Mesendoderm (in vitro differentiated cells): Measurements from ENCODE around the gene SKIC8.
A peak's percentile ranks its signal among the peaks of the same experiment; 100 is the strongest.

ENCODE experiments used
- DNase-seq: peaks from one replicate; pipeline ENCODE4 v3.0.0; 2013
- H2AK5ac ChIP-seq: 2 replicates; pipeline ENCODE4 v1.6.1; 2013; ENCODE audit warnings: low read length, inconsistent platforms
- H2BK120ac ChIP-seq: 2 replicates; pipeline ENCODE4 v1.6.1; 2013; ENCODE audit warnings: low read depth, mild to moderate bottlenecking, low read length, moderate library complexity, mixed read lengths
- H2BK15ac ChIP-seq: replicated peaks from 2 replicates; pipeline ENCODE4 v1.6.1; 2013; ENCODE audit warnings: low read depth, mild to moderate bottlenecking, moderate library complexity
- H2BK5ac ChIP-seq: 2 replicates; pipeline ENCODE4 v1.6.1; 2013; ENCODE audit warnings: low read length, inconsistent platforms
- H3K18ac ChIP-seq: 2 replicates; pipeline ENCODE4 v1.6.1; 2013; ENCODE audit warnings: mild to moderate bottlenecking, low read length, mixed read lengths
- H3K23ac ChIP-seq: one replicate; pipeline ENCODE4 v1.6.1; 2013; ENCODE audit warnings: low read length
- H3K27ac ChIP-seq: 2 replicates; pipeline ENCODE4 v1.5.1; 2013; ENCODE audit warnings: low read depth, mild to moderate bottlenecking, inconsistent platforms, low read length, moderate library complexity
- H3K27me3 ChIP-seq: 2 replicates; pipeline ENCODE4 v1.6.1; 2013; ENCODE audit warnings: low read length, control low read depth, mild to moderate bottlenecking, inconsistent platforms; ENCODE audit not compliant: insufficient read depth, poor library complexity
- H3K36me3 ChIP-seq: 2 replicates; pipeline ENCODE4 v1.6.1; 2013; ENCODE audit warnings: low read length, inconsistent platforms; ENCODE audit not compliant: control insufficient read depth, insufficient read depth
- H3K4ac ChIP-seq: one replicate; pipeline ENCODE4 v1.6.1; 2013; ENCODE audit warnings: low read depth, mild to moderate bottlenecking, low read length, moderate library complexity
- H3K4me1 ChIP-seq: 2 replicates; pipeline ENCODE4 v1.6.1; 2013; ENCODE audit warnings: low read depth, low read length, inconsistent platforms; ENCODE audit not compliant: control insufficient read depth
- H3K4me2 ChIP-seq: 2 replicates; pipeline ENCODE4 v1.6.1; 2013; ENCODE audit warnings: low read length
- H3K4me3 ChIP-seq: 2 replicates; pipeline ENCODE4 v1.5.1; 2013; ENCODE audit warnings: mild to moderate bottlenecking, low read length
- H3K56ac ChIP-seq: one replicate; pipeline ENCODE4 v1.6.1; 2013; ENCODE audit warnings: low read length
- H3K79me1 ChIP-seq: 2 replicates; pipeline ENCODE4 v1.6.1; 2013; ENCODE audit warnings: low read length, inconsistent platforms
- H3K79me2 ChIP-seq: 2 replicates; pipeline ENCODE4 v1.6.1; 2013; ENCODE audit warnings: mild to moderate bottlenecking, low read length; ENCODE audit not compliant: control insufficient read depth, insufficient read depth
- H3K9ac ChIP-seq: 2 replicates; pipeline ENCODE4 v1.6.1; 2013; ENCODE audit warnings: low read length, inconsistent platforms
- H4K5ac ChIP-seq: one replicate; pipeline ENCODE4 v1.6.1; 2013; ENCODE audit warnings: low read length
- H4K8ac ChIP-seq: one replicate; pipeline ENCODE4 v1.6.1; 2013; ENCODE audit warnings: low read depth, mild to moderate bottlenecking, control low read depth, low read length, moderate library complexity
- WGBS: extraction: QIAGEN DNeasy Blood & Tissue Kit; methylation state at CpG from one replicate; pipeline ENCODE4 v1.1.7; 2013; ENCODE audit warnings: low lambda C conversion rate, missing lambda C conversion rate; ENCODE audit not compliant: insufficient coverage; ENCODE audit errors: extremely low coverage; 5-methylcytosine and 5-hydroxymethylcytosine counted together

The SKIC8 gene

GRCh38 chr15:78334845-78335244 lies 35.4 kb upstream of the SKIC8 start:
- Histone ChIP-seq H4K8ac (no peak overlapping the region), H3K27me3 (peaks cover 2% of the 10 kb centered on the region), H2BK5ac (no peak overlapping the region), H3K56ac (no peak overlapping the region), H3K79me2 (no peaks in the 10 kb centered on the region), H3K4me1 (no peaks in the 10 kb centered on the region), H3K79me1 (no peaks in the 10 kb centered on the region), H3K4me2 (no peak overlapping the region), H3K23ac (no peak overlapping the region), H3K18ac (no peak overlapping the region), H3K4me3 (no peak overlapping the region), H3K36me3 (no peaks in the 10 kb centered on the region), H2AK5ac (no peak overlapping the region), H3K4ac (no peak overlapping the region), H3K9ac (no peak overlapping the region), H2BK15ac (no peak overlapping the region), H2BK120ac (no peak overlapping the region), H4K5ac (no peak overlapping the region), H3K27ac (no peak overlapping the region)
- no CpG with 5 or more reads among the region's 3 CpGs for WGBS
- no peak for DNase-seq

DNA sequence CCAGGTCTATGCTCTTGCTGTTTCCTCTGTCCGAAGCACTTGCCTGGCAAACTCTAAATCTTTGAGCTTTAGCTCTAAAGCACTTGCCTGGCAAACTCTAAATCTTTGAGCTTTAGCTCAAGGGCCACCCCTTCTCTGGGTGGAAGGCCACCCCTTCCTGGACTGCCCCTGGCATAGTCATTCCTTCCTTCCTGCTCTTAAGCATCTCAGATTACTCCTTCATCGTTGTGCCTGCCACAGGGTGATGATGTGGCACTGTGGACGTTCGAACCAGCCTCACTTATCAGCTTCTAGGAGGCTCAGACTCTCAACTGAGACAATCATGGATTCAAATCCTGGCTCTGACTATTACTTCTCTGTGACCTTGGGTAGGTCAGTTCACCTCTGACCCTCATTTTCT lies 30.2 kb upstream of the SKIC8 start:
- Histone ChIP-seq H3K4me3 (no peak overlapping the region), H2AK5ac (no peak overlapping the region), H3K23ac (no peak overlapping the region), H2BK15ac (no peak overlapping the region), H3K79me1 (no peaks in the 10 kb centered on the region), H4K8ac (no peak overlapping the region), H3K18ac (no peak overlapping the region), H3K4ac (no peak overlapping the region), H3K27ac (no peak overlapping the region), H3K4me1 (peaks cover 2% of the 10 kb centered on the region), H2BK5ac (no peak overlapping the region), H3K79me2 (no peaks in the 10 kb centered on the region), H3K9ac (no peak overlapping the region), H3K4me2 (no peak overlapping the region), H3K56ac (no peak overlapping the region), H4K5ac (no peak overlapping the region), H2BK120ac (no peak overlapping the region), H3K27me3 (no peaks in the 10 kb centered on the region), H3K36me3 (no peaks in the 10 kb centered on the region)
- no CpG with 5 or more reads among the region's 4 CpGs for WGBS
- DNase-seq, result no peak

DNA sequence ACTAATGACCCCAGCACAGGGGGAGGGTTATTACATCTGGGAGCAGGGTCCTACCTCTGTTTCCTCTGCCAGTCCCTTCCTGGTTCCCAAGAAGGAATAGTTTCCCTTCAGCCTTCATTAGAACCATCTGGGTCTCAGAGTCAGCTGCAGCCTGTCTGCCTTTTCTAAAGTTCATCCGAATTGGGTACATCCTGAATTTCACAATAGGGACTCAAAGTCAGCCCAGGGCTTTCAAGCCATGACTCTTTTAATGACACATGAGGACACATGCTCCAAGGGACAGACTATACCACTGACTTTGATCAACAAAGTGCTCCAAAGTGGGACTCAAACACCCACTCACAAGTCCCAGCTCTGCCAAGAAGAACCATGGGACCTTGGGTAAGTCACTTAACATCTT lies 28.1 kb upstream of the SKIC8 start:
- H3K4me1 ChIP-seq, result peaks cover 7% of the 10 kb centered on the region
- H3K56ac ChIP-seq, result no peak overlapping the region
- no peak overlapping the region for H2BK15ac ChIP-seq
- H3K23ac ChIP-seq, result no peak overlapping the region
- H3K79me1 ChIP-seq, result no peaks in the 10 kb centered on the region
- H3K79me2 ChIP-seq, result no peaks in the 10 kb centered on the region
- no peaks in the 10 kb centered on the region for H3K27me3 ChIP-seq
- H4K5ac ChIP-seq, result no peak overlapping the region
- no CpG with 5 or more reads among the region's 1 CpG for WGBS
- DNase-seq, result no peak
- H3K4ac ChIP-seq, result no peak overlapping the region
- no peak overlapping the region for H3K18ac ChIP-seq
- no peak overlapping the region for H3K27ac ChIP-seq
- no peak overlapping the region for H4K8ac ChIP-seq
- no peaks in the 10 kb centered on the region for H3K36me3 ChIP-seq
- no peak overlapping the region for H2BK5ac ChIP-seq
- H3K4me3 ChIP-seq, result no peak overlapping the region
- H3K4me2 ChIP-seq, result no peak overlapping the region
- H2BK120ac ChIP-seq, result no peak overlapping the region
- no peak overlapping the region for H2AK5ac ChIP-seq
- H3K9ac ChIP-seq, result no peak overlapping the region

GRCh38 chr15:78325092-78325843 lies 25.9 kb upstream of the SKIC8 start:
- no peak overlapping the region for H3K9ac ChIP-seq
- H4K5ac ChIP-seq, result no peak overlapping the region
- H3K18ac ChIP-seq, result no peak overlapping the region
- H3K23ac ChIP-seq, result no peak overlapping the region
- no peak overlapping the region for H2BK120ac ChIP-seq
- H3K4me3 ChIP-seq, result no peak overlapping the region
- H4K8ac ChIP-seq, result no peak overlapping the region
- no peaks in the 10 kb centered on the region for H3K79me2 ChIP-seq
- no peak overlapping the region for H2AK5ac ChIP-seq
- no peaks in the 10 kb centered on the region for H3K36me3 ChIP-seq
- no CpG with 5 or more reads among the region's 7 CpGs for WGBS
- no peaks in the 10 kb centered on the region for H3K27me3 ChIP-seq
- no peak overlapping the region for H3K4ac ChIP-seq
- no peak overlapping the region for H3K4me2 ChIP-seq
- H3K56ac ChIP-seq, result peak overlapping the region; percentile 8
- no peak overlapping the region for H2BK15ac ChIP-seq
- no peak overlapping the region for H3K27ac ChIP-seq
- peaks cover 14% of the 10 kb centered on the region for H3K4me1 ChIP-seq
- H2BK5ac ChIP-seq, result no peak overlapping the region
- no peaks in the 10 kb centered on the region for H3K79me1 ChIP-seq
- DNase-seq, result peak; percentile 54

- DNase-seq, result no peak
- H3K9ac ChIP-seq, result no peak overlapping the region
- no peaks in the 10 kb centered on the region for H3K79me2 ChIP-seq
- peak overlapping the region; percentile 2 for H2AK5ac ChIP-seq
- no peaks in the 10 kb centered on the region for H3K36me3 ChIP-seq
- WGBS, result no CpG with 5 or more reads among the region's 5 CpGs
- no peak overlapping the region for H3K4me3 ChIP-seq
- H3K4me2 ChIP-seq, result no peak overlapping the region
- no peak overlapping the region for H4K8ac ChIP-seq
- H3K4ac ChIP-seq, result no peak overlapping the region
- H3K18ac ChIP-seq, result no peak overlapping the region
- peaks cover 15% of the 10 kb centered on the region for H3K4me1 ChIP-seq
- no peaks in the 10 kb centered on the region for H3K79me1 ChIP-seq
- H3K56ac ChIP-seq, result peak overlapping the region; percentile 2
- no peak overlapping the region for H2BK15ac ChIP-seq
- H2BK120ac ChIP-seq, result no peak overlapping the region
- no peak overlapping the region for H2BK5ac ChIP-seq
- H3K27me3 ChIP-seq, result no peaks in the 10 kb centered on the region
- H4K5ac ChIP-seq, result no peak overlapping the region
- H3K23ac ChIP-seq, result no peak overlapping the region
- H3K27ac ChIP-seq, result no peak overlapping the region
These were observed 24.7 kb upstream of the SKIC8 start for GRCh38 chr15:78324144-78324543.

GRCh38 chr15:78323693-78324092 lies 24.3 kb upstream of the SKIC8 start:
- no CpG with 5 or more reads among the region's 7 CpGs for WGBS

More at GRCh38 chr15:78323693-78324092, 24.3 kb upstream of the SKIC8 start:
- no peak overlapping the region for H2BK5ac ChIP-seq
- H3K27me3 ChIP-seq, result no peaks in the 10 kb centered on the region
- no peaks in the 10 kb centered on the region for H3K36me3 ChIP-seq
- H4K5ac ChIP-seq, result no peak overlapping the region
- H3K4ac ChIP-seq, result no peak overlapping the region
- H3K4me1 ChIP-seq, result peaks cover 15% of the 10 kb centered on the region
- H3K4me3 ChIP-seq, result no peak overlapping the region
- H3K27ac ChIP-seq, result no peak overlapping the region
- no peak overlapping the region for H2BK15ac ChIP-seq
- no peak overlapping the region for H3K56ac ChIP-seq
- no peak overlapping the region for H4K8ac ChIP-seq
- H2BK120ac ChIP-seq, result no peak overlapping the region
- DNase-seq, result no peak
- H3K9ac ChIP-seq, result no peak overlapping the region
- H3K79me2 ChIP-seq, result no peaks in the 10 kb centered on the region
- H3K23ac ChIP-seq, result no peak overlapping the region
- H2AK5ac ChIP-seq, result no peak overlapping the region
- no peak overlapping the region for H3K4me2 ChIP-seq
- no peak overlapping the region for H3K18ac ChIP-seq
- H3K79me1 ChIP-seq, result no peaks in the 10 kb centered on the region
